ENCODE measurements around the gene DMBX1.

DMBX1 gene

GRCh38 chr1:46522969-46523320 is 33.3 kb downstream of the DMBX1 start:
- H3K36me3 ChIP-seq (ENCODE audit: control insufficient read depth in 5 of 5, insufficient read depth in 5 of 5, low read length in 5 of 5) = no peaks in the 10 kb centered on the region
- no peak overlapping the region for H3K4me3 ChIP-seq (ENCODE audit: low read depth in 1 of 5, low read length in 5 of 5)
- H3K27ac ChIP-seq (ENCODE audit: low read depth, low read length) = peak overlapping the region; percentile 84
- H3K27me3 ChIP-seq (ENCODE audit: control insufficient read depth in 5 of 5, insufficient read depth in 4 of 5, low read length in 5 of 5) = peaks cover 0 to 17% (median 0%) of the 10 kb centered on the region in 5 donors
- H3K9ac ChIP-seq (ENCODE audit: low read length in 5 of 5) = no peak overlapping the region
- H3K4me1 ChIP-seq (ENCODE audit: control insufficient read depth in 5 of 5, insufficient read depth in 5 of 5, low read length in 5 of 5) = peaks cover 7 to 45% (median 38%) of the 10 kb centered on the region in 5 donors
- no peaks in the 10 kb centered on the region for H3K9me3 ChIP-seq (ENCODE audit: control insufficient read depth in 5 of 5, low read length in 5 of 5)

- H3K27me3 ChIP-seq (ENCODE audit: control insufficient read depth in 5 of 5, insufficient read depth in 4 of 5, low read length in 5 of 5) = peaks cover 0 to 22% (median 6%) of the 10 kb centered on the region in 5 donors
These were observed 34.1 kb downstream of the DMBX1 start for GRCh38 chr1:46523496-46524353.

GRCh38 chr1:46524843-46525242 is 35.2 kb downstream of the DMBX1 start:
- H3K36me3 ChIP-seq (ENCODE audit: control insufficient read depth in 5 of 5, insufficient read depth in 5 of 5, low read length in 5 of 5) = no peaks in the 10 kb centered on the region
- no peak overlapping the region for H3K9ac ChIP-seq (ENCODE audit: low read length in 5 of 5)
- H3K4me3 ChIP-seq (ENCODE audit: low read depth in 1 of 5, low read length in 5 of 5) = no peak overlapping the region
- no peaks in the 10 kb centered on the region for H3K9me3 ChIP-seq (ENCODE audit: control insufficient read depth in 5 of 5, low read length in 5 of 5)
- H3K4me1 ChIP-seq (ENCODE audit: control insufficient read depth in 5 of 5, insufficient read depth in 5 of 5, low read length in 5 of 5) = peaks cover 7 to 43% (median 38%) of the 10 kb centered on the region in 5 donors
- peaks cover 0 to 25% (median 8%) of the 10 kb centered on the region in 5 donors for H3K27me3 ChIP-seq (ENCODE audit: control insufficient read depth in 5 of 5, insufficient read depth in 4 of 5, low read length in 5 of 5)
- no peak overlapping the region for H3K27ac ChIP-seq (ENCODE audit: low read depth, low read length)

More at GRCh38 chr1:46523496-46524353, 34.1 kb downstream of the DMBX1 start:
- Histone ChIP-seq H3K9me3 (ENCODE audit: control insufficient read depth in 5 of 5, low read length in 5 of 5) (no peaks in the 10 kb centered on the region), H3K4me1 (ENCODE audit: control insufficient read depth in 5 of 5, insufficient read depth in 5 of 5, low read length in 5 of 5) (peaks cover 7 to 45% (median 38%) of the 10 kb centered on the region in 5 donors), H3K4me3 (ENCODE audit: low read depth in 1 of 5, low read length in 5 of 5) (no peak overlapping the region), H3K9ac (ENCODE audit: low read length in 5 of 5) (peak overlapping the region in 1 of 5 donors; percentile 13), H3K36me3 (ENCODE audit: control insufficient read depth in 5 of 5, insufficient read depth in 5 of 5, low read length in 5 of 5) (no peaks in the 10 kb centered on the region), H3K27ac (ENCODE audit: low read depth, low read length) (no peak overlapping the region)

GRCh38 chr1:46525253-46525983 is 35.8 kb downstream of the DMBX1 start:
- no peak overlapping the region for H3K4me3 ChIP-seq (ENCODE audit: low read depth in 1 of 5, low read length in 5 of 5)
- H3K4me1 ChIP-seq (ENCODE audit: control insufficient read depth in 5 of 5, insufficient read depth in 5 of 5, low read length in 5 of 5) = peaks cover 4 to 38% (median 32%) of the 10 kb centered on the region in 5 donors
- H3K27me3 ChIP-seq (ENCODE audit: control insufficient read depth in 5 of 5, insufficient read depth in 4 of 5, low read length in 5 of 5) = peaks cover 0 to 29% (median 8%) of the 10 kb centered on the region in 5 donors
- H3K9me3 ChIP-seq (ENCODE audit: control insufficient read depth in 5 of 5, low read length in 5 of 5) = no peaks in the 10 kb centered on the region
- no peaks in the 10 kb centered on the region for H3K36me3 ChIP-seq (ENCODE audit: control insufficient read depth in 5 of 5, insufficient read depth in 5 of 5, low read length in 5 of 5)
- H3K27ac ChIP-seq (ENCODE audit: low read depth, low read length) = no peak overlapping the region
- no peak overlapping the region for H3K9ac ChIP-seq (ENCODE audit: low read length in 5 of 5)

GRCh38 chr1:46526013-46526690 is 36.5 kb downstream of the DMBX1 start:
- H3K27me3 ChIP-seq (ENCODE audit: control insufficient read depth in 5 of 5, insufficient read depth in 4 of 5, low read length in 5 of 5) = peaks cover 0 to 34% (median 11%) of the 10 kb centered on the region in 5 donors

GRCh38 chr1:46526691-46527291 is 37.2 kb downstream of the DMBX1 start:
- Histone ChIP-seq H3K9ac (ENCODE audit: low read length in 5 of 5) (no peak overlapping the region), H3K4me1 (ENCODE audit: control insufficient read depth in 5 of 5, insufficient read depth in 5 of 5, low read length in 5 of 5) (peaks cover 4 to 24% (median 19%) of the 10 kb centered on the region in 5 donors), H3K4me3 (ENCODE audit: low read depth in 1 of 5, low read length in 5 of 5) (no peak overlapping the region), H3K27me3 (ENCODE audit: control insufficient read depth in 5 of 5, insufficient read depth in 4 of 5, low read length in 5 of 5) (peaks cover 0 to 37% (median 14%) of the 10 kb centered on the region in 5 donors), H3K9me3 (ENCODE audit: control insufficient read depth in 5 of 5, low read length in 5 of 5) (no peaks in the 10 kb centered on the region), H3K36me3 (ENCODE audit: control insufficient read depth in 5 of 5, insufficient read depth in 5 of 5, low read length in 5 of 5) (no peaks in the 10 kb centered on the region), H3K27ac (ENCODE audit: low read depth, low read length) (no peak overlapping the region)

More at GRCh38 chr1:46526013-46526690, 36.5 kb downstream of the DMBX1 start:
- peaks cover 4 to 30% (median 25%) of the 10 kb centered on the region in 5 donors for H3K4me1 ChIP-seq (ENCODE audit: control insufficient read depth in 5 of 5, insufficient read depth in 5 of 5, low read length in 5 of 5)
- H3K9me3 ChIP-seq (ENCODE audit: control insufficient read depth in 5 of 5, low read length in 5 of 5) = no peaks in the 10 kb centered on the region
- no peaks in the 10 kb centered on the region for H3K36me3 ChIP-seq (ENCODE audit: control insufficient read depth in 5 of 5, insufficient read depth in 5 of 5, low read length in 5 of 5)
- no peak overlapping the region for H3K9ac ChIP-seq (ENCODE audit: low read length in 5 of 5)
- H3K4me3 ChIP-seq (ENCODE audit: low read depth in 1 of 5, low read length in 5 of 5) = no peak overlapping the region
- H3K27ac ChIP-seq (ENCODE audit: low read depth, low read length) = no peak overlapping the region

GRCh38 chr1:46527474-46528296 is 38.0 kb downstream of the DMBX1 start:
- H3K9me3 ChIP-seq (ENCODE audit: control insufficient read depth in 5 of 5, low read length in 5 of 5) = no peaks in the 10 kb centered on the region
- H3K4me3 ChIP-seq (ENCODE audit: low read depth in 1 of 5, low read length in 5 of 5) = no peak overlapping the region
- no peaks in the 10 kb centered on the region for H3K36me3 ChIP-seq (ENCODE audit: control insufficient read depth in 5 of 5, insufficient read depth in 5 of 5, low read length in 5 of 5)
- H3K27me3 ChIP-seq (ENCODE audit: control insufficient read depth in 5 of 5, insufficient read depth in 4 of 5, low read length in 5 of 5) = peaks cover 0 to 39% (median 14%) of the 10 kb centered on the region in 5 donors
- H3K4me1 ChIP-seq (ENCODE audit: control insufficient read depth in 5 of 5, insufficient read depth in 5 of 5, low read length in 5 of 5) = peaks cover 1 to 15% (median 13%) of the 10 kb centered on the region in 5 donors
- no peak overlapping the region for H3K9ac ChIP-seq (ENCODE audit: low read length in 5 of 5)
- H3K27ac ChIP-seq (ENCODE audit: low read depth, low read length) = no peak overlapping the region

- Histone ChIP-seq H3K27me3 (ENCODE audit: control insufficient read depth in 5 of 5, insufficient read depth in 4 of 5, low read length in 5 of 5) (peaks cover 0 to 39% (median 14%) of the 10 kb centered on the region in 5 donors), H3K9ac (ENCODE audit: low read length in 5 of 5) (no peak overlapping the region), H3K4me1 (ENCODE audit: control insufficient read depth in 5 of 5, insufficient read depth in 5 of 5, low read length in 5 of 5) (peaks cover 0 to 12% (median 9%) of the 10 kb centered on the region in 5 donors), H3K36me3 (ENCODE audit: control insufficient read depth in 5 of 5, insufficient read depth in 5 of 5, low read length in 5 of 5) (no peaks in the 10 kb centered on the region), H3K9me3 (ENCODE audit: control insufficient read depth in 5 of 5, low read length in 5 of 5) (no peaks in the 10 kb centered on the region), H3K4me3 (ENCODE audit: low read depth in 1 of 5, low read length in 5 of 5) (no peak overlapping the region), H3K27ac (ENCODE audit: low read depth, low read length) (no peak overlapping the region)
These were observed 38.8 kb downstream of the DMBX1 start for GRCh38 chr1:46528297-46528955.

Measured in subcutaneous abdominal adipose tissue (tissue), 5 donors.